ENCODE results near the gene LRRC3. TPM values are rescaled to one million over a fixed set of nuclear protein-coding genes. Genes with fewer than 3 reads are reported as not detected.
"Not testable (repeated sequence)": the region's sequence is repeated elsewhere in the genome, so short reads cannot be mapped to it uniquely, and the experiment has no call there.

The LRRC3 gene
- total RNA-seq, 1 experiment from 2014 or later, result 2.3 TPM

GRCh38 chr21:44503006-44503889, 47.9 kb downstream of the LRRC3 start:
- in situ Hi-C loops (cut with HindIII; ENCODE audit: low sequenced_read_pairs); DNase-seq (ENCODE audit: low spot score): not testable (repeated sequence)

DNA sequence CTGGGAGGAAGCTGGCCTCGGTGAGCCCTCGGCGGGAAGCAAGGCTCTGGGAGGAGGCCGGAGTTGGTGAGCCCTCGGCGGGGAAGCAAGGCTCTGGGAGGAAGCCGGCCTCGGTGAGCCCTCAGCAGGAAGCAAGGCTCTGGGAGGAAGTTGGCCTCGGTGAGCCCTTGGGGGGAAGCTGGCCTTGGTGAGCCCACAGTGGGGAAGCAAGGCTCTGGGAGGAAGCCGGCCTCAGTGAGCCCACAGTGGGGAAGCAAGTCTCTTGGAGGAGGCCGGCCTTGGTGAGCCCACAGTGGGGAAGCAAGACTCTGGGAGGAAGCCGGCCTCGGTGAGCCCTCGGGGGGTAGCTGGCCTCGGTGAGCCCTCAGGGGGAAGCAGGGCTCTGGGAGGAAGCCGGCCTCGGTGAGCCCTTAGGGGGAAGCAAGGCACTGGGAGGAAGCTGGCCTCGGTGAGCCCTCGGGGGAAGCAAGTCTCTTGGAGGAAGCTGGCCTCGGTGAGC, 48.6 kb downstream of the LRRC3 start:
- no peak for DNase-seq (ENCODE audit: low spot score)
- in situ Hi-C loops (cut with HindIII; ENCODE audit: low sequenced_read_pairs), result no loop called here

GRCh38 chr21:44505673-44506278, 50.5 kb downstream of the LRRC3 start:
- in situ Hi-C loops (cut with HindIII; ENCODE audit: low sequenced_read_pairs), result no loop called here
- no peak for DNase-seq (ENCODE audit: low spot score)

- in situ Hi-C loops (cut with HindIII; ENCODE audit: low sequenced_read_pairs), result no loop called here
- no peak for DNase-seq (ENCODE audit: low spot score)
These were observed 51.3 kb downstream of the LRRC3 start for GRCh38 chr21:44506279-44507255.

GRCh38 chr21:44507673-44508425, 52.5 kb downstream of the LRRC3 start:
- in situ Hi-C loops (cut with HindIII; ENCODE audit: low sequenced_read_pairs), result no loop called here
- DNase-seq (ENCODE audit: low spot score), result no peak

- in situ Hi-C loops (cut with HindIII; ENCODE audit: low sequenced_read_pairs), result no loop called here
- DNase-seq (ENCODE audit: low spot score), result no peak
These were observed 53.1 kb downstream of the LRRC3 start for GRCh38 chr21:44508426-44508710.

DNA sequence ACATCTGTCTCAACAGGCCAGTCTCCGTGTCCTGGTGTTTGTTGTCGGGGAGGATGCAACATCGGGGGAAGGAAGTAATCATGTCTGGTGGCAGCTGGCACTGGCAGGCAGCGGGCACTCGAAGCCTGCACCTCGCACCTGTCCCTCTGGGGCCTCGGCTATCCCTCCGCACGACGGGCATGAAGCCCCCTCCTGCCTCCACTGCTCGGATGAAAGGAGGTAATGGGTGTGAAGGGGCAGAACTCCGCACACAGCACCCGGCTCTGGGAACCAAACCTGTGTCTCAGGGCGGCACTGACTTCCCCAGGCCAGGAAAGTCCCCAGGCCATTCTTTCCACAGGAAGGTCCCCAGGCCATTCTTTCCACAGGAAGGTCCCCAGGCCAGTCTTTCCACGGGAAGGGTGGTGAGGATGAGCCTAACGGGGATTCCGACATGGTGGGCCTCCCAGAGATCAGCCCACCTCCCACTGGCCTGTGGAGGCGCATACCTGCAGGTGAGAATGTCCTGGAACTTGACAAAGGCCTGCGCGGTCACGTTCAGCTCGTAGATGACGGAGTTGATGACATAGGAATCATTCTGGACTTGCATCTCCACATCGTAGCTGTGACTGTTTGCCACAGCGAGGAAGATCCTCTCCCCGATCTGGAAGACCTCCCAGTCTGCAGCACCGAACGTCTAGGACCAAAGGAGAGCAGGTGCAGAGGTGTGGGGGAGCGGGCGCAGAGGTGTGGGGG, 53.6 kb downstream of the LRRC3 start:
- DNase-seq (ENCODE audit: low spot score), result no peak
- in situ Hi-C loops (cut with HindIII; ENCODE audit: low sequenced_read_pairs), result no loop called here

- in situ Hi-C loops (cut with HindIII; ENCODE audit: low sequenced_read_pairs), result no loop called here
These were observed 54.2 kb downstream of the LRRC3 start for GRCh38 chr21:44509539-44509938.

GRCh38 chr21:44510109-44510507, 54.8 kb downstream of the LRRC3 start:
- in situ Hi-C loops (cut with HindIII; ENCODE audit: low sequenced_read_pairs), result no loop called here
- DNase-seq (ENCODE audit: low spot score), result no peak

More at GRCh38 chr21:44509539-44509938, 54.2 kb downstream of the LRRC3 start:
- DNase-seq (ENCODE audit: low spot score), result peak; percentile 34

- in situ Hi-C loops (cut with HindIII; ENCODE audit: low sequenced_read_pairs), result no loop called here
These were observed 55.4 kb downstream of the LRRC3 start for GRCh38 chr21:44510508-44511218.

DNA sequence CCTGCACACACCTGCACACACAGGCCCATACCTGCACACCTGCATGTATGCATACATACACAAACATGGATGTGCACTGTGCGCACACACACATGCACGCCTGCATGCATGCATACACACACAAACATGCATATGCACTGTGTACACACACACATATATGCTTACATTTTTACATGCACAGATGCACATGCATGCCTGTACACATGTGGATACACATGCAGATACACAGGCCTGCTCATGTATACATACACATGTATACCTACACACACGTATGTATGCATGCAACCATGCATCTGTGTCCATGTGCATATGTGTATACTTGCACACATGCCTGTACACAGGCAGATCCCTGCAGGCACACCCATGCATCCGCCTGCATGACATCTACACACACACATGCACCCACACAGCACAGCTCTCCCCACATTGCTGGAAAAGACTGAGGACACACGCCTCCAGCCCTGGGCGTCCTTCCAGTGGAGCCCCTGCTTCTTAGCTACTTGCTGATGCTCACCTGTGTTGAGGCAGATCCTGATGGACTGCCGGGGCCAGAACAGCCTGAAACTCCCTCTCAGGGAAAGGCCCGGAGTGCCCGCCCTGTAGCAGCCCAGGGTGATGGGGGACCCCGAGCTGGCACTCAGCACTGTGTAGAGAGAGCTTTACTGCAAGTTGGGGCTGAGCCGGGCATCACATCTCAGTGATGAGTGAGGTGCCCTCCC, 56.1 kb downstream of the LRRC3 start:
- in situ Hi-C loops (cut with HindIII; ENCODE audit: low sequenced_read_pairs), result no loop called here
- DNase-seq (ENCODE audit: low spot score), result no peak

More at GRCh38 chr21:44510508-44511218, 55.4 kb downstream of the LRRC3 start:
- peak; percentile 20 for DNase-seq (ENCODE audit: low spot score)

Other genes starting within 250 kb of the LRRC3 start
- 0.43 TPM in 1 of 2 replicates, not detected in the other for gene ICOSLG, start 214.6 kb upstream of the LRRC3 start, total RNA-seq (2014; rRNA removed; shearing (Covaris generic))
- gene DNMT3L, start 193.6 kb upstream of the LRRC3 start, total RNA-seq (2014; rRNA removed; shearing (Covaris generic)), result 0.20 and 2.2 TPM in 2 replicates
- 0.86 and 1.7 TPM in 2 replicates for gene AIRE, start 169.6 kb upstream of the LRRC3 start, total RNA-seq (2014; rRNA removed; shearing (Covaris generic))
- 174 and 182 TPM in 2 replicates for gene PFKL, start 155.5 kb upstream of the LRRC3 start, total RNA-seq (2014; rRNA removed; shearing (Covaris generic))
- gene CFAP410, start 116.1 kb upstream of the LRRC3 start, total RNA-seq (2014; rRNA removed; shearing (Covaris generic)), result 19.2 and 31.9 TPM in 2 replicates
- gene TRPM2, start 101.9 kb upstream of the LRRC3 start, total RNA-seq (2014; rRNA removed; shearing (Covaris generic)), result 0.12 TPM in 1 of 2 replicates, not detected in the other
- not detected in 2 replicates for gene KRTAP10-1, start 84.7 kb downstream of the LRRC3 start, total RNA-seq (2014; rRNA removed; shearing (Covaris generic))
- not detected in 2 replicates for gene KRTAP10-2, start 96.0 kb downstream of the LRRC3 start, total RNA-seq (2014; rRNA removed; shearing (Covaris generic))
- gene KRTAP10-3, start 103.3 kb downstream of the LRRC3 start, total RNA-seq (2014; rRNA removed; shearing (Covaris generic)), result not detected in 2 replicates
- not detected in 2 replicates for gene KRTAP10-4, start 118.2 kb downstream of the LRRC3 start, total RNA-seq (2014; rRNA removed; shearing (Covaris generic))
- not detected in 2 replicates for gene KRTAP10-5, start 125.1 kb downstream of the LRRC3 start, total RNA-seq (2014; rRNA removed; shearing (Covaris generic))
- gene KRTAP10-6, start 137.0 kb downstream of the LRRC3 start, total RNA-seq (2014; rRNA removed; shearing (Covaris generic)), result not detected in 2 replicates
- not detected in 2 replicates for gene KRTAP10-7, start 145.1 kb downstream of the LRRC3 start, total RNA-seq (2014; rRNA removed; shearing (Covaris generic))
- not detected in 2 replicates for gene KRTAP10-8, start 156.6 kb downstream of the LRRC3 start, total RNA-seq (2014; rRNA removed; shearing (Covaris generic))
- gene KRTAP10-9, start 171.6 kb downstream of the LRRC3 start, total RNA-seq (2014; rRNA removed; shearing (Covaris generic)), result not detected in 2 replicates
- gene KRTAP10-10, start 181.8 kb downstream of the LRRC3 start, total RNA-seq (2014; rRNA removed; shearing (Covaris generic)), result not detected in 2 replicates
- gene KRTAP10-11, start 190.9 kb downstream of the LRRC3 start, total RNA-seq (2014; rRNA removed; shearing (Covaris generic)), result not detected in 2 replicates
- gene KRTAP12-4, start 199.1 kb downstream of the LRRC3 start, total RNA-seq (2014; rRNA removed; shearing (Covaris generic)), result not detected in 2 replicates
- not detected in 2 replicates for gene KRTAP12-3, start 202.4 kb downstream of the LRRC3 start, total RNA-seq (2014; rRNA removed; shearing (Covaris generic))
- gene KRTAP12-2, start 211.4 kb downstream of the LRRC3 start, total RNA-seq (2014; rRNA removed; shearing (Covaris generic)), result not detected in 2 replicates
- not detected in 2 replicates for gene KRTAP12-1, start 226.7 kb downstream of the LRRC3 start, total RNA-seq (2014; rRNA removed; shearing (Covaris generic))
- gene KRTAP10-12, start 241.7 kb downstream of the LRRC3 start, total RNA-seq (2014; rRNA removed; shearing (Covaris generic)), result not detected in 2 replicates